Ramos (cell line): ENCODE data around the gene ZSWIM3.
"Not testable (repeated sequence)": the region's sequence is repeated elsewhere in the genome, so short reads cannot be mapped to it uniquely, and the experiment has no call there.

Experiments
- in situ Hi-C: fragments of 300-500 bp; cut with MboI; formaldehyde crosslinking; loops from one replicate; pipeline ENCODE4 v1.14.3; 2022; ENCODE audit warnings: low sequenced_read_pairs; ENCODE audit not compliant: unreplicated experiment

ZSWIM3 gene

DNA sequence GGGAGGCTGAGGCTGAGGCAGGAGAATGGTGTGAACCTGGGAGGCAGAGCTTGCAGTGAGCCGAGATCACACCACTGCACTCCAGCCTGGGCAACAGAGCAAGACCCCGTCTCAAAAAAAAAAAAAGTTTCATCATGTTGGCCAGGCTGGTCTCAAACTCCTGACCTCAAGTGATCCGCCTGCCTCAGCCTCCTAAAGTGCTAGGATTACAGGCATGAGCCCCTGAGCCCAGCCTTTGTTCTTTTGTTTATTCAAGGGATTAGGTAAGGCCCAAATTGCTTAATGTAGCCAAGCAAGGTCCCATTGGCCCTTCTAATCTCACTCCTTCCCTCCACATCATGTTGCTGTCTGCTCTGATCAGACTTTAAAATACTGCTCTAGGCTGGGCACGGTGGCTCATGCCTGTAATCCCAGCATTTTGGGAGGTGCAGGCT lies 27.7 kb upstream of the ZSWIM3 start:
- in situ Hi-C loops, result not testable (repeated sequence)

DNA sequence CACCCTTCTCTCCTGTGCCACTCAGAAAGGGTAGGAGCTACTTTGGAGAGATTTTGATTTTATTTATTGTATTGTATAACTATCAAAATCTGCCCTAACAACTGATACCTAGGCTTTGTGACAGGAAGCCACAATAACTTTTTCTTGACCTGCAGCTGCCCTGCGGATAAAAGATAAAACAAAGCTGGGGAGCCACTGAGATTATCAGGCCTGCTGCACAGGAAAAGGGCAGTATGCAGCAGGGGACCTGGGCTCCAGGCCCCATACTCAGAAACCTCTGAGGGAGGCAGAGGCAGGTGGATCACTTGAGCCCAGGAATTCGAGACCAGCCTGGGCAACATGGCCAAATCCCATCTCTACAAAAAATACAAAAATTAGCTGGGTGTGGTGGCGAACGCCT lies 24.8 kb upstream of the ZSWIM3 start:
- in situ Hi-C loops, result no loop called here

GRCh38 chr20:45833030-45833882 lies 24.2 kb upstream of the ZSWIM3 start, which contains the start of gene SNX21:
SNX21 (plus strand) TSS chr20:45833799; CDS start chr20:45833920, 121 bp downstream.
- in situ Hi-C loops, result no loop called here

GRCh38 chr20:45833883-45834796 lies 23.3 kb upstream of the ZSWIM3 start:
- in situ Hi-C loops, result no loop called here

GRCh38 chr20:45834797-45835161 lies 22.6 kb upstream of the ZSWIM3 start:
- in situ Hi-C loops, result no loop called here

DNA sequence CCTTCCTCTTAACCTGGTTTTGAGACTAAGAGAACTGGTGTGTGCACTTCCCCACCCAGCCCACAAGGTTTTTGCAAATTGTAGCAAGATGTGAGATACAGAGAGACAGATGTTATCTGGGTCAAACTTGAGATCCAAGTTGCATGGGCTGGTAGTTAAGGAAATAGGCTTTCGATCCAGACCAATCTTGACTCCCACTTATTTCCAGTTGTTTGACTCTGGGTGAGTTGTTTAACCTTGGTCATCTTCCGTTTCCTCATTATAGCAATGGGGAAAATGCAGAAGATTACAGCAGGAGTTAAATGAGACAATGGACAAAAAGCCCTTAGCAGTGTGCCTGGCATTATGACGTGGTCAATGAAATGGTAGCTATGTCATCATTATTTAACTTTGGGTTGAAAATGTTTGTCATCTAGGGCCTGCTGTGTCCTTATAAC lies 22.1 kb upstream of the ZSWIM3 start:
- in situ Hi-C loops, result no loop called here

DNA sequence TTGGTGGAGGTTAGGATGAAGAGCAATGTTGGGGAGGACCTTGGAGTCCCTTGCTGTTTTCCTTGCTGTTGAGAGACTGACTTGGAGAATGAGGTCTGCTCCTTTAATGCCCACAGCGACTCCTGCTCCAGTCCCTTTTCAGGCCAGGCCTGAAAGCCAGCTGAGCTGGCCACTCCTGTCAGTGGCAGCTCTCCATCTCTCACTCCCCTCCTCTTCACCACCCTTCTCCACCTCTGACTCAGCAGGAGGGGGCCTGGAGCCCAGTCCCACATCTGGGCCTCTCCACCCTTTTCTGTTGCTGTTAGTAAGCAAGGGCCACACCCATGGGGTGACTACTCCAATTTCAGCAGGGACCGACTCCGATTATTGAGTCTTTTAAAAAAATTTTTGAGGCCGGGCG lies 21.6 kb upstream of the ZSWIM3 start:
- in situ Hi-C loops, result no loop called here

DNA sequence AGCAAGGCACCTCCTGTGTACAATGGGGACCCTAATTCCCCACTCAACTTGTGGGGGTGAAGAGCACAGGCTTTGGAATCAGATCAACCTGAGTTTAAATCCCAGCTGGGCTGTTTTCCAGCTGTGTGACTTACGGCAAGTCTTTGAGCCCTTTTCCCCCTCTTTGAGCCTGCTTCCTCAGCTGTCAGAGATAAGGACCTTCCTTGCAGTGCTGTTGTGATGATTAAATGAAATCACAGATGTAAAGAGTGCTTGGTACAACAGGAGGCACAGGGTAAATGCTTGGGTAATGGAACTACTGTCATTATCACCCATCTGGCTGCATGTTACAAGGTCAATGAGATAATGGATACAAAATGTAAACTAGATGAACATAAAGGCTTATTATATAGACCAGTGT lies 20.6 kb upstream of the ZSWIM3 start:
- in situ Hi-C loops, result no loop called here

- in situ Hi-C loops, result no loop called here
Observed at GRCh38 chr20:45840700-45841198, 16.7 kb upstream of the ZSWIM3 start.

- in situ Hi-C loops, result no loop called here
Observed at GRCh38 chr20:45841407-45842129, 15.8 kb upstream of the ZSWIM3 start.

GRCh38 chr20:45842169-45842812 lies 15.1 kb upstream of the ZSWIM3 start:
- in situ Hi-C loops, result no loop called here

- in situ Hi-C loops, result no loop called here
Observed at GRCh38 chr20:45843506-45843905, 13.9 kb upstream of the ZSWIM3 start.

GRCh38 chr20:45845452-45845851 lies 12.0 kb upstream of the ZSWIM3 start:
- in situ Hi-C loops, result no loop called here

DNA sequence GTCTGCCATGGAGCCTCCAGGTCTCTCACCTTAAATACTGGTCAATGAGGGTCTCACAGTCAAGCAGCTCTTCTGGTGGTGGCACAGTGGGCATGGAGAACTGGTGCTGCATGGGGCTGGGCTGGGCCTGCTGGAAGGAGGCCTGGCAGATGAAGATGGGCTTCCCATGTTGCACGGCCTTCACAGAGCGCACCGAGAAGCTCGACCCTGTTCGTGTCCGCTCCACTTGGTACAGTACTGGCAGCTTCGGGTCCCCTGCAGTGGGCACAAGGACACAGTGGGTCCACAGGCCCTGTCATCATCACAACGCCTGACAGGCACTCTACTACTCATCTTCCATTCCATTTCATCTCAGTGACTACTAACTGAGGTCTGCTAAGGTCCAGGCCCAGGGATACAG lies 9.0 kb upstream of the ZSWIM3 start:
- in situ Hi-C loops, result no loop called here

- in situ Hi-C loops, result no loop called here
Observed at GRCh38 chr20:45848969-45849582, 8.3 kb upstream of the ZSWIM3 start.

DNA sequence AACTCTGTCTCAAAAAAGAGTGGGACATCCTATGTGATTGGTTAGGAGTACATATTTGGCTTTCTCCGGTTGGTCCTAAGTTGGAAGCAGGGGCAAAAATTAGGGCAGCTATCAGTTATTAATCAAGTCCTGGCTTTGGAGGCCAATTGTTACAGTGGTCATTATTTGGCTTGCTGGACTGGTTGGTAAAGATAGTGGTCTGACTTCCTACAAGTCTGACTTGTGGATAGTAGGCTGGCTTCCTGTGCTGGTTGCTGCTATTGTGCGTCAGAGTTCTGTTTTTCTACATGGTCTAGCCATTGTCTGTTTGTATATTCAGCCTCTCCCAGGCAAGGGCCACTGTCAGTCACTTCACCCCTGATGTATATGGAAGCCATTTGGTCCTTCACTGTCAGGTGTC lies 7.2 kb upstream of the ZSWIM3 start:
- in situ Hi-C loops, result no loop called here

DNA sequence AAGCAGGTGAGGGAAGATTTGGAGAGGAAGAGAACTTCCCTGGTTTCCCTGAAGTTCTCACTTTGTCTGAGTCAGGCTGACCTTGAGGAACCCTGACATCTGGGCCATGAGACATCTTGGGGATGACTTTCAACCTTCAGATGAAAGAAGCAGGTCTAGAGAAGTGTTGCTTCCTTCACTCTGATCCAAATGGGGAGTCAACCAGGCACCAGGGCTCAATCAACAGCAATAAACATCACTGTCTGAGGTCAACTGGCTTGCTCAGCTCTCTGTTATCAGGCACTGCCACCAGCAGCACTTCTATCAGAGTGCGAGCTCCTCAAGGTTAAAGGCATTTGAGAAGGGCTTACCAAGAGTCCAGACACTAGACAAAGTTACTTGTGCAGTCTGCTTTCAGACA lies 6.5 kb upstream of the ZSWIM3 start:
- in situ Hi-C loops, result no loop called here

GRCh38 chr20:45851501-45851900 lies 5.9 kb upstream of the ZSWIM3 start:
- in situ Hi-C loops, result no loop called here

DNA sequence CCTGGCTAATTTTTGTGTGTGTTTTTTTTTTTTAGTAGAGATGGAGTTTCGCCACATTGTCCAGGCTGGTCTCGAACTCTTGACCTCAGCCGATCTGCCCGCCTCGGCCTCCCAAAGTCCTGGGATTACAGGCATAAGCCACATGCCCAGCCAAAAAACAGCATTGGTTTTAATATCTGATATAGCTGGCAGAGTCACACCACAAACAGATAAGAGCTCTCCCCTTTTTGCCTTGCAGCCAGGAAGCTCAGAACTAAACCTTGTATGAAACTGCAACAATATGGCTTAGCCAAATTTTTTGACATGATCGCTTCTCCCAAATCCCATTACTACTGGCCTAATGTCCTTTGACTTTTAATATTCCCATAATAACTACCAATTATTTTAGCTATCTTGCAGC lies 5.1 kb upstream of the ZSWIM3 start:
- in situ Hi-C loops, result no loop called here
